MM.1S (cell line): ENCODE results near the gene FBXO46.

Experiments used
- CTCF ChIP-seq: fragments of 300-600 bp; sonication (generic); IDR thresholded peaks from 2 replicates; pipeline ENCODE4 v1.5.1; 2016; ENCODE audit warnings: antibody characterized with exemption, low read length, mixed read lengths
- EZH2 ChIP-seq: fragments of 300-600 bp; sonication (generic); optimal IDR thresholded peaks from 2 replicates; pipeline ENCODE3; 2017; ENCODE audit warnings: low read depth, mild to moderate bottlenecking, antibody characterized with exemption, low read length, mixed read lengths

GRCh38 chr19:45747513-45747912, 16.8 kb upstream of the FBXO46 start:
- TF ChIP-seq CTCF (no peak), EZH2 (no peak)
